Stomach (tissue), 4 donors: ENCODE measurements around the gene LGALS1.
"Not testable (repeated sequence)": the region's sequence is repeated elsewhere in the genome, so short reads cannot be mapped to it uniquely, and the experiment has no call there.

Experiments used
- CTCF ChIP-seq, 7 experiments: fragments of 450-650 bp in 4 of 7; fragments of 200-600 bp in 3 of 7; sonication (generic) in 3 of 7; IDR thresholded peaks; one replicate each; pipeline ENCODE4 v1.5.1; 2016 to 2019; ENCODE audit warnings: antibody characterized with exemption in 7 of 7, control low read depth in 2 of 7, mild to moderate bottlenecking in 1 of 7
- EP300 ChIP-seq: sonication (generic); formaldehyde crosslinking; IDR thresholded peaks from one replicate; pipeline ENCODE4 v1.6.1; 2017; ENCODE audit warnings: antibody characterized with exemption
- POLR2A ChIP-seq, 4 donors: fragments of 450-650 bp; IDR thresholded peaks; one replicate each; pipeline ENCODE4 v1.6.1; 2016; ENCODE audit warnings: antibody characterized with exemption in 4 of 4, control low read depth in 2 of 4, mild to moderate bottlenecking in 1 of 4, moderate library complexity in 1 of 4
- POLR2AphosphoS5 ChIP-seq, 3 donors: sonication (generic); formaldehyde crosslinking; IDR thresholded peaks; one replicate each; pipeline ENCODE4 v1.6.1; 2016; ENCODE audit warnings: antibody characterized with exemption in 3 of 3

DNA sequence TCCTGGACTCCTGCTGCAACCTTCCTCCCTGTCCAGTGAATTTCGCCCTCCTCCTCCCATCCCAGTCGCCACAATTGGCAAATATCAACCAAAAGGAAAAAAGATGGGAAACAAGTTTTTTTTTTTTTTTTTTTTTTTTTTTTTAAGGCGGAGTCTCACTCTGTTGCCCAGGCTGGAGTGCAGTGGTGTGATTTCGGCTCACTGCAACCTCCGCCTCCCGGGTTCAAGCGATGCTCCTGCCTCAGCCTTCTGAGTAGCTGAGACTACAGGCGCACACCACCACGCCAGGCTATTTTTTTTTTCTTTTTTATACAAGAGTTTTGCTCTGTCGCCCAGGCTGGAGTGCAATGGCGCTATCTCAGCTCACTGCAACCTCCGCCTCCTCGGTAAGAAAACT lies 20.8 kb downstream of the LGALS1 start:
- TF ChIP-seq POLR2AphosphoS5 (IDR thresholded peaks at IDR 0.05); POLR2A (IDR thresholded peaks at IDR 0.05); CTCF (IDR thresholded peaks at IDR 0.05); EP300: not testable (repeated sequence)
